Neural cell (in vitro differentiated cells): ENCODE data around the gene GMDS.

ENCODE experiments used
- EZH2 ChIP-seq: fragments of 200-600, 300-800 bp; shearing (Covaris generic), sonication (generic); IDR thresholded peaks from 2 replicates; pipeline ENCODE4 v1.6.1; 2014; ENCODE audit warnings: antibody characterized with exemption, low read length, borderline replicate concordance, mild to moderate bottlenecking; ENCODE audit not compliant: insufficient read depth, poor library complexity, severe bottlenecking
- MXI1 ChIP-seq: fragments of 450-650 bp; conservative IDR thresholded peaks from 2 replicates; pipeline ENCODE4 v1.6.1; 2014; ENCODE audit warnings: antibody characterized with exemption, mild to moderate bottlenecking; ENCODE audit not compliant: poor library complexity, severe bottlenecking
- POLR2AphosphoS5 ChIP-seq: IDR thresholded peaks from 2 replicates; pipeline ENCODE4 v1.6.1; 2012
- SMC3 ChIP-seq: fragments of 450-650 bp; conservative IDR thresholded peaks from 2 replicates; pipeline ENCODE4 v1.6.1; 2014; ENCODE audit warnings: antibody characterized with exemption, mild to moderate bottlenecking, moderate library complexity; ENCODE audit not compliant: poor library complexity
- TAF1 ChIP-seq: IDR thresholded peaks from 2 replicates; pipeline ENCODE4 v1.6.1; 2012; ENCODE audit warnings: low read depth
- TF ChIP-seq, protein P1 (sequence below): fragments of 450-650 bp; IDR thresholded peaks from 2 replicates; pipeline ENCODE4 v1.5.1; 2014; ENCODE audit warnings: antibody characterized with exemption, mild to moderate bottlenecking, moderate library complexity; ENCODE audit not compliant: poor library complexity, severe bottlenecking

DNA sequence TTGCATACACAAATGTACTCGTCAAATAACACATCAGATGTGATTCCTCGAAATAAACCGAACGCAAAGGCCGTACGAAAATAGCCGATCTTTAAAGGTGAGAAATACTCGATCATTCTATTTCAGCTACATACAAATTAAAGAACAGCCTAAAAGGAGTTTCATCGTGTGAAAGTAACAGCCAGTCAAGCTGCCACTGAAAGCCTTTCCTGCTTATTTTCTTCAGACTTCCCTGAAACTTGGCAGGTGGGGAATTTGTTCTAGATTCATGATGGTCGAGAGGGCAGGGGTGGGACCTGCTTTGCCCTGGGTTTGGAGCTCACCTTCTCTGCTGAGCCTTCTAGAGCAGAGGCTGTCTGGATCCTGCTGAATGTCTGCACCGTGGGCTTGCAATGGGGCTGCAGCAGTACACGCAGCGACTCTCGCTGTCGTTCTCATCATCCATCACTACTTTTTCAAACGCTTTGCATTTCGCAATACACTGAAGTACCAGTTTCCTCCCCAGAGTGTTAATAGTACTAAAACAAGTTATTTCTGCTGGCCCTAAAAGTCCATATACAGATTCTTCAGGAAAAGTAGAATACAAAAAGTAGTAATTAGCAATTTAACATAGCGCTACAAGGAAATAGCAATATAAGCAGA is 619.5 kb downstream of the GMDS start:
- TF ChIP-seq, protein P1, sequence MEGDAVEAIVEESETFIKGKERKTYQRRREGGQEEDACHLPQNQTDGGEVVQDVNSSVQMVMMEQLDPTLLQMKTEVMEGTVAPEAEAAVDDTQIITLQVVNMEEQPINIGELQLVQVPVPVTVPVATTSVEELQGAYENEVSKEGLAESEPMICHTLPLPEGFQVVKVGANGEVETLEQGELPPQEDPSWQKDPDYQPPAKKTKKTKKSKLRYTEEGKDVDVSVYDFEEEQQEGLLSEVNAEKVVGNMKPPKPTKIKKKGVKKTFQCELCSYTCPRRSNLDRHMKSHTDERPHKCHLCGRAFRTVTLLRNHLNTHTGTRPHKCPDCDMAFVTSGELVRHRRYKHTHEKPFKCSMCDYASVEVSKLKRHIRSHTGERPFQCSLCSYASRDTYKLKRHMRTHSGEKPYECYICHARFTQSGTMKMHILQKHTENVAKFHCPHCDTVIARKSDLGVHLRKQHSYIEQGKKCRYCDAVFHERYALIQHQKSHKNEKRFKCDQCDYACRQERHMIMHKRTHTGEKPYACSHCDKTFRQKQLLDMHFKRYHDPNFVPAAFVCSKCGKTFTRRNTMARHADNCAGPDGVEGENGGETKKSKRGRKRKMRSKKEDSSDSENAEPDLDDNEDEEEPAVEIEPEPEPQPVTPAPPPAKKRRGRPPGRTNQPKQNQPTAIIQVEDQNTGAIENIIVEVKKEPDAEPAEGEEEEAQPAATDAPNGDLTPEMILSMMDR: no peak
- TF ChIP-seq EZH2 (no peak), POLR2AphosphoS5 (no peak), SMC3 (no peak), TAF1 (no peak), MXI1 (no peak)
